Measurements from ENCODE around the gene FAM20C.

DNA sequence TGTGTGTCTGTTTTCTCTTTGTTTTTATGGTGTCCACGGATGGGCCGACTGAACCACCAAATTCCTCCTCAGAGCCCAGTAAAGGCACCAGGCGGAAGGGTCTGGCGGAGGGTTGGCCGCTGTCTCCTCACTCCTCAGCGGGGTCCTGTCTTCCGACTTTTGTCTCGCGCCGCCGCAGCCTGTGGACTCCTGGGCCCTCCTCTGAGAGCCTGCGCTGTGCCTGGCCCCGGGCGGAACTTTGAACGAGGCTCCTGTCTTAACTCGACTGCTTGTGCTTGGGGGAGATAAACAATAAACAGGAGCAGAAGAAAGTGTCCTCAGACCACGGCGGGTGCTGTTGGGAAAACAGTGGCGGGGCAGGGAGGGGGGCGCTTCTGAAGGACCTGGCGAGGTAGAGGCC is 2.2 kb upstream of the FAM20C start:
- TF ChIP-seq CTCF (IDR thresholded peaks at IDR 0.05) (no peak), POLR2A (IDR thresholded peaks at IDR 0.05) (no peak)
